ENCODE results near the gene GNLY. TPM values are rescaled to one million over a fixed set of nuclear protein-coding genes. Genes with fewer than 3 reads are reported as not detected.

Gene GNLY
- total and polyA plus RNA-seq, 2 of the 13 experiments (the other 11 are each of a cell fraction or from before 2014, with no cell fraction given): not detected

GRCh38 chr2:85668009-85668856 is 25.9 kb upstream of the GNLY start, which contains the start of gene SFTPB (continued):
- TF ChIP-seq HNF1A (IDR thresholded peaks at IDR 0.05; ENCODE audit: low read depth) (no peak), HNF1A (CRISPR knock-in tag; IDR thresholded peaks at IDR 0.05; ENCODE audit: borderline replicate concordance) (no peak), ZFP41 (CRISPR knock-in tag; IDR thresholded peaks at IDR 0.05; ENCODE audit: borderline replicate concordance) (no peak), KAT2B (IDR thresholded peaks at IDR 0.05; ENCODE audit: borderline replicate concordance, low read depth, low read length) (no peak), ATF5 (CRISPR knock-in tag; IDR thresholded peaks at IDR 0.05; ENCODE audit: low read depth) (no peak), CCAR2 (optimal IDR thresholded peaks at IDR 0.05; ENCODE audit: low read depth, low read length) (no peak), ZNF446 (CRISPR knock-in tag; IDR thresholded peaks at IDR 0.05) (no peak)

- 17% methylated on average over 3 of the region's 3 CpGs for WGBS (ENCODE audit: low lambda C conversion rate)
- no peak overlapping the region for H3K4me2 ChIP-seq (ENCODE audit: low read depth, low read length)
- CTCF ChIA-PET (ENCODE audit: low intra/inter-chr PET ratio, low total read pairs): no interaction called here
- no peaks in the 10 kb centered on the region for H3K36me3 ChIP-seq (replicated peaks in 1 of 2; ENCODE audit: control insufficient read depth in 1 of 2, insufficient read depth in 2 of 2, low read length in 2 of 2)
- H3K79me2 ChIP-seq (ENCODE audit: insufficient read depth, low read length): no peaks in the 10 kb centered on the region
- intact Hi-C loops (cut with micrococcal nuclease; ENCODE audit: unreplicated experiment): no loop called here
- FAIRE-seq: no peak
- POLR2A ChIA-PET: no interaction called here
- in situ Hi-C loops (cut with HindIII; ENCODE audit: extremely low pct_ligation_motif_present, low pct_unique_long_range_greater_than_20kb): no loop called here
- H3K9ac ChIP-seq (ENCODE audit: insufficient read depth, low read depth, low read length): no peak overlapping the region
- H3K4me1 ChIP-seq (ENCODE audit: insufficient read depth, low read length): peaks cover 25% of the 10 kb centered on the region
- no peak overlapping the region for H3K4me3 ChIP-seq (replicated peaks in 1 of 3; ENCODE audit: insufficient read depth in 1 of 3, low read depth in 2 of 3, low read length in 3 of 3)
- BruUV-seq (replicated peaks): no TSS peak
- no peak for DNase-seq (ENCODE audit: low spot score)
- peaks cover 0 to 46% of the 10 kb centered on the region in 2 experiments; a peak in 3 of 5 replicates for H3K27me3 ChIP-seq (ENCODE audit: control insufficient read depth in 1 of 2, insufficient read depth in 2 of 2, low read length in 2 of 2)
- H3K27ac ChIP-seq (ENCODE audit: extremely low read length, insufficient read depth, low read length): no peak overlapping the region
- no peak overlapping the region for H2AFZ ChIP-seq (ENCODE audit: low read length)
- no peaks in the 10 kb centered on the region for H3K9me3 ChIP-seq (ENCODE audit: low read length)
- no peak for ATAC-seq
- H4K20me1 ChIP-seq (ENCODE audit: insufficient read depth, low read length): no peaks in the 10 kb centered on the region
- TF ChIP-seq ZNF766 (CRISPR knock-in tag; IDR thresholded peaks at IDR 0.05; ENCODE audit: borderline replicate concordance): no peak
- no peak for TF ChIP-seq ZBTB33 (CRISPR knock-in tag; IDR thresholded peaks at IDR 0.05)
- no peak for TF ChIP-seq ZNF503 (CRISPR knock-in tag; IDR thresholded peaks at IDR 0.05)
- TF ChIP-seq DDIT3 (CRISPR knock-in tag; IDR thresholded peaks at IDR 0.05): no peak
- TF ChIP-seq ZNF501 (CRISPR knock-in tag; IDR thresholded peaks at IDR 0.05): no peak
- TF ChIP-seq HOXA9 (CRISPR knock-in tag; IDR thresholded peaks at IDR 0.05; ENCODE audit: borderline replicate concordance): no peak
Measured at GRCh38 chr2:85668857-85669142, 25.4 kb upstream of the GNLY start.
